GM18909 (cell line): ENCODE data around the gene KCP.

Experiments
- ATAC-seq: cut with Tn5 transposase; IDR thresholded peaks from one replicate; pipeline ENCODE4 v1.9.1; 2021; ENCODE audit warnings: mild to moderate bottlenecking; ENCODE audit not compliant: unreplicated experiment, poor library complexity

Gene KCP

DNA sequence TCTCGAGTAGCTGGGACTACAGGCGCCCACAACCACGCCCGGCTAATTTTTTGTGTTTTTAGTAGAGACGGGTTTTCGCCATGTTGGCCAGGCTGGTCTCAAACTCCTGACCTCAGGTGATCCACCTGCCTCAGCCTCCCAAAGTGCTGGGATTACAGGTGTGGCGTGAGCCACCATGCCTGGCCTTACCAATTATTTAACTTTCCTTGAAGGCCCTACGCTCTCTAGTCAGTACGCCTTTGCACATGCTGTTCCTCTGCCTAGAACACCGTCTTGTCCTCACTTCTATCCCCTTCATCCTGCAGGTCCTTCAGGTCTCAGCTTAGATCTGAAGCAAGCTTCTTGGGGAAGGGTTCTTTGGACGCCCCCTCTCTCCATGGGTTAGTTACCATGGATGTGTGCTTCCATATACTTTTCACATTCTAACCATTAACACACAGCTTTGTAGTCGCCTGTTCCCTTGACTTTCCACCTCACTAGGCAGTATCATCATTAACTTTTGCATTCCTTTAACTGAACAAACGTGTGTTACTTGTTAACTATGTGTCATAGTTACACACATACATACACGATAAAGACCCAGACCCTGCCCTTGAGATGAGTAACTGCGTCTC is 48.4 kb downstream of the KCP start:
- no peak for ATAC-seq

DNA sequence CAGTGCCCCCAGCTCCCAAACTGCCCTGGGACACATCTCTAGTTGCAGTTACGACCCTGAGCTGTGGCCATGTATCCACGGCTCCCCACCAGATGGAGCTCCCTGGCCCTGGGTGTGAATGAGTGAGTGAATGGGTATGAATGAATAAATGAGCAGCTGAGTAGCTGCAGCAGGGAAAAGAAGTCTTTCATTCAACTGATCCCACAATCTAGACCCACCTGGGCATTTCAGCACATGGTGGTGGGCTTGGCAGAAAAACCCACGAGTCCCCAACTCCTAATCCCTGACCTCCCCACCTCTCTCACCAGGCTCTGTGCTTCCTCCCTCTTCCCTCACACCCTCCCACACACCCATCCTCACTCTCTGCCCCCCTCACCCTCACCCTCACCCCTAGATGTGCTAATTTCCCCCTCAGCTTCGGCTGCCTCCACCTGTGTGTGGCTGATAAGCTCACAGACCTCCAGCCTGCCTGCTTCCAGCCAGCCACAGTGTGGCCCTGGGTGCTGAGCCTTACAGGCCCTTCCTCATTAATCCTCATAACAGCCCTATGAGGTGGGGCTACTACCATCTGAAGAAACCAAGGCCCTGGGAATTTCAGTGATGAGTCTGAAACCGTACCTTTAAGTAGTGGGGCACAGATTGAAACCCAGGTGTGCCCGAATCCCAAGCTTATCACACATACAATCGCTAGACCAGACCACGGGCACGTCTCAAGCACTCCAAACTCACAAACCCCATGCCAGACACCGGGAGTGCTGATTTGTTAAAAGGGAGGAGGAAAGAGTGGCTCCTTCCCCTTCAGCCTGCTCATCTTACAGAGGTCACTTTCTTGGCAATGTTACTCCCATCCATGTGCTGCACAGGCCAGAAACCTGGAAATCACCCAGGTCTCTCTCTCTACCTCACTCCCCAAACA is 50.1 kb downstream of the KCP start:
- no peak for ATAC-seq

DNA sequence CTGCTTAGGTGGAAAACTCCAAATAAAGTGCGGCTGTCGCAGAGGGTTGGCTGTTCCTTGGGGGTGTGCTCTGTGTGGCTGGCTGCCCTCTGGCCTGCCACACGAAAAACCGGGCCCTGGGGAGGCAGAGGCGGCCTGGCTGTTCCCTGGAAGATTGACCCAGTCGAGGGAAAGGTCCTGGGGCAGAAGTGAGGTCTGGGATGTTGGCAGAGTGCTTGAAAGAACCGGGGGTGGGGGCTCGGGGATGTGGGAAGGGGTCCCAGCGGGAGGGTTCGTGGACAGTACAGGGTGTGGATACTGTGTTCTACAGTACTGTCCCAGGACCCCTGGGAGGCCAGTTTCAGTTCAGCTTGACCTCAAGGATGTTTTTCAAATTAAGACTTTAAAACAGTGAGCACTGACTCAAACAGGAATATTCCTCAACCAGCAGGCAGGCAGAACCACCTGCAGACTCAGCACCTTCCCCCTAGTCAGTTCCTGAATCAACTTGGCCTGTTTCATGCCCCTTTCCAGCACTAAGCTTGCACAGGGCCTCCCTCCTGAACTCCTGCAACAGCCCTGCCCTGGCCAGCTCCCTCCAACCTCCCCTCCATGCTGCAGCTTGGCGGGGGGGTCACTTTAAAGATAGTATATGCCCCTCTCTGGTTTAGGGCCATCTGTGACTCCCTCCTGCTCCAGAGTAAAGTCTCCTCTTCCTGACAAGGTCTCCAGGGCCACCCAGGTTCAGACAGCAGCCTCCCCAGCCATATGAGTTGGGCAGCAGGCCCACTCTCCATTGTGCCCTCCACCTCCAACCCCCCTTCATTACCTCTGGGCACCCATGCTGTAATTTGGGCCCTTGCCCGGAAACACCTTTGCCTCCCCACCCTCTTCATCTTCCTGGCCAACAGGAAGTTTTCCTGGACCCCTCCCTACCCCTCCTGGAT is 51.0 kb downstream of the KCP start:
- ATAC-seq = no peak

DNA sequence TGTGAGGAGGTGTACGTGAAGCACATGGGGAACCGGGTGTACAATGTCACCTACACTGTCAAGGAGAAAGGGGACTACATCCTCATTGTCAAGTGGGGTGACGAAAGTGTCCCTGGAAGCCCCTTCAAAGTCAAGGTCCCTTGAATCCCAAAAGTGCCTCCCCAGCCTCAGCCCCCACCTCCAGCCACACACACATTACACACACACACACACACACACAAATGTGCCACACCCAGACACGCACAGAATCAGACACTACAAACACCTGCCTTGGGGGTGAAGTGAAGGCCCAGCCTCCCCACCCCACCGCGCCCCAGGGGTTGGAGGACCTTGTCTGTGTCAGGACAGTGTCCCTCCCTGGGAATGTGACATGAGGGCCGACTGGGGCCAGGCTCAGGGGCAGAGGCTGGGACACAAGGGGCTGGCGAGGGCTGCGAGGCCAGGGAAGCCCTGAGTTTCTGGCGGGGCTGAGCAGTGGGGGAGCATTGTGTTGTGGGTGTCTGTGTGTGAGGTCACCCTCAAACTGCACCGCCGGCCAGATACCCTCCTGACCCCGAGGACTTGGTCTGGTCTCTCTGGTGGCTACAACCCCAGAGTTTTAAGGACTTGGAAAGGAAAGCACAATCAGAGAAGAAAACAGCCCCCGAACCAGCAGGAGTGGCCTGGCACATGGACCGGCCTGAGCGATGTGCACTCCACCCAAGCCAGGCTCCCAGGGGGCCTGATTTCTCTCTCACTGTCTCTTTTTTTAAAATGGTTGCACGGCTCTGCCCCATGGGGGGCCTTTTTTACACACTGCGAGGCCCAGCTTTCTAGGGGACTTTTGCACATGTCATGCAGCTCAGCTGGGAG is 51.9 kb downstream of the KCP start:
- no peak for ATAC-seq

GRCh38 chr7:128856001-128856718 is 54.3 kb downstream of the KCP start:
- ATAC-seq = no peak

DNA sequence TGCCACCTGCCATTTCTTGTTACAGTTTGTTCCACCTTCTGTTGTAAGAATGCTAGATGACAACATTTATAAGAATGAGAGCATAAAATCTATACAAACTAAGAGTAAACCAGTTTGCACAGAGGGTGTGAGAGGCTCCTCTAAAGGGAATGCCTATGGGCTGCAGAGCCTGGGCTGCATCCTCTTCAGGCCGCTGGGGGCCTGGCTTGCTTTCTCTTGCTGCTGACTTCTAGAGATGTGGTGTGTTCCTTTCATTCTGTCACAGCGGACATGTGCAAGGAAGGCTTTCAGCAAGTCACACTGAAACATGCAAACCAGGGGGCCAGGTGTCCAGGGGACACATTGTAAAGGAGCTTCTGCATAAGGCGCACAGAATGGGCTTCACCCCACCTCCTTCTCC is 55.0 kb downstream of the KCP start:
- ATAC-seq = no peak

DNA sequence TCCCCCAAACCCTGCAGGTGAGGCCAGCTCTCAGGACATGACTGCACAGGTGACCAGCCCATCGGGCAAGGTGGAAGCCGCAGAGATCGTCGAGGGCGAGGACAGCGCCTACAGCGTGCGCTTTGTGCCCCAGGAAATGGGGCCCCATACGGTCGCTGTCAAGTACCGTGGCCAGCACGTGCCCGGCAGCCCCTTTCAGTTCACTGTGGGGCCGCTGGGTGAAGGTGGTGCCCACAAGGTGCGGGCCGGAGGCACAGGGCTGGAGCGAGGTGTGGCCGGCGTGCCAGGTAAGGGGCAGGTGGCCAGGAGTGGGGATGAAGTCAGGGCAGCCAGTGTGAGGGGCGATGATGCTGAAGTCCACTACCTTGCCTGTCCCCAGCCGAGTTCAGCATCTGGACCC is 56.1 kb downstream of the KCP start:
- ATAC-seq = no peak

DNA sequence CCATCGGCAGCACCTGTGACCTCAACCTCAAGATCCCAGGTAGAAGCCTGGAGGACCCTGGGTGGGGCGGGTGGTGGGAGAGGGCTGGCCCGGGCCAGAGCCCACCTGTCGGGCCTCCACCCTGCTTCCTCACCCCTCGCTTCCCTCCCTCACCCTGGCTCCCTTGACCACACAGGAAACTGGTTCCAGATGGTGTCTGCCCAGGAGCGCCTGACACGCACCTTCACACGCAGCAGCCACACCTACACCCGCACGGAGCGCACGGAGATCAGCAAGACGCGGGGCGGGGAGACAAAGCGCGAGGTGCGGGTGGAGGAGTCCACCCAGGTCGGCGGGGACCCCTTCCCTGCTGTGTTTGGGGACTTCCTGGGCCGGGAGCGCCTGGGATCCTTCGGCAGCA is 56.7 kb downstream of the KCP start:
- no peak for ATAC-seq

- ATAC-seq = no peak
These were observed 57.8 kb downstream of the KCP start for GRCh38 chr7:128852537-128853254.

DNA sequence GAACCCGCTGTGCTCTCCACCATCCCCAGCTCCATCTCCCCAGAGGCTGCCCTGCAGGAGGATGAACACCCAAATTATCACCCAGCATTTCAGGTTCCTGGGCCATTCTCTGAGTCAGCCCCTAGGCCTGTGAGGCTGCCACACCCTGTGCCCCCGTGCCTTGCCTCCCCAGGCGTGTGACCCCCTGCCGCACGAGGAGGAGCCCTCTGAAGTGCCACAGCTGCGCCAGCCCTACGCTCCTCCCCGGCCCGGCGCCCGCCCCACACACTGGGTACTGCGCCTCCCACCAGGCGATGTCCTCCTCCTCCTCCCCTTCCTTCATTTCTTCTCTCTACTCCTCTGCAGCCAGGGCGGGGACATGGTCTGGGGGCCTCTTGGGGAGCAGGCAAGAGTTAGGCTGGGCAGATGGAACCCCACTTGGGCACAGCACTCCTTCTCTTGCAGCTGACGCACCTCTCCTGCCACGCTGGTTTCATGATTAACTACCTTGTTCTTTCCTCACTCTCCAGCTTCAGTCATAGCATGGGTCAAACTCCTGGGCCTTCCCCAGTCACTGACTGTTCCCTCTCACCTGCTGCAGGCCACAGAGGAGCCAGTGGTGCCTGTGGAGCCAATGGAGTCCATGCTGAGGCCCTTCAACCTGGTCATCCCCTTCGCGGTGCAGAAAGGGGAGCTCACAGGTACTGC is 60.6 kb downstream of the KCP start:
- ATAC-seq = no peak

GRCh38 chr7:128849156-128849515 is 61.4 kb downstream of the KCP start:
- no peak for ATAC-seq

DNA sequence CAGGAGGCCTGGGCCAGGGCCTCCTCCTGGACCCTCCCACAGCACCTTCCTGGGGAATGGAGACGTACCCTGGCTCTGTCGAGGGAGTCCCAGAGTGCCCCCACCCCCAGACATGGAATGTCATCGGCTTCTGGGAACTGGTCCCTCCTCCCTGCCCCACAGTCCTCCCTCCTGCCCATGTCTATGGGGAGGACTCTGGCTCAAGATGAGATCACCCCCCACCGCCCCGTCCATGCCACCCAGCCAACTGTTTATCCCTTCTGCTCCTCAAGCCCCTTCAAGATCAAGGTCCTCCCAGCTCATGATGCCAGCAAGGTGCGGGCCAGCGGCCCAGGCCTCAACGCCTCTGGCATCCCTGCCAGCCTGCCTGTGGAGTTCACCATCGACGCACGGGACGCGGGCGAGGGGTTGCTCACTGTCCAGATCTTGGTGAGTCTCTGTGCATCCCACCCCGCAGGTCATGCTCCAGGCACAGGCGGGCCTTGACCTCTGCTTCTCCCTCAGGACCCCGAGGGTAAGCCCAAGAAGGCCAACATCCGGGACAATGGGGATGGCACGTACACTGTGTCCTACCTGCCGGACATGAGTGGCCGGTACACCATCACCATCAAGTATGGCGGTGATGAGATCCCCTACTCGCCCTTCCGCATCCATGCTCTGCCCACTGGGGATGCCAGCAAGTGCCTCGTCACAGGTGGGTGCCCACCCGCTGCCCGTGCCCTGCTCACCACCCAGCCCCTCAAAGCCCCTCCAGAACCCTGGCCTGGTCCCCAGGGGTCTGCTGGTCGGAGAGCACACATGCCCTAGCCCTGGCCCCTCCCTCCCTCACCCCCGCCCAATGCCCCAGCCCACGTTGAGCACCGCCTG is 62.0 kb downstream of the KCP start:
- ATAC-seq = no peak

DNA sequence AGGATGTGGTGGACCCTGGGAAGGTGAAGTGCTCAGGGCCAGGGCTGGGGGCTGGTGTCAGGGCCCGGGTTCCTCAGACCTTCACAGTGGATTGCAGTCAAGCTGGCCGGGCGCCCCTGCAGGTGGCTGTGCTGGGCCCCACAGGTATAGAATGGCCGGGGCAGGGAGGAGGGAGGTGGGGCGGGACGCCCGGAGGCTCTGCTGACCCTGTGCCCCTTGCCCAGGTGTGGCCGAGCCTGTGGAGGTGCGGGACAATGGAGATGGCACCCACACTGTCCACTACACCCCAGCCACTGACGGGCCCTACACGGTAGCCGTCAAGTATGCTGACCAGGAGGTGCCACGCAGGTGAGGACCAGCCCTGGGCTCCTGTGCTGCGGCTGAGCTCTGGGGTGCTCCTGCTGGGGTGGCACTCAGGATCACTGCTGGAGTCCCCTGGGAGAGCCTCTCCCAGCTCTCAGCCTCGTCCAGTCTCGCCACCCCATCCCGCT is 62.7 kb downstream of the KCP start:
- no peak for ATAC-seq

GRCh38 chr7:128846781-128847444 is 63.6 kb downstream of the KCP start:
- no peak for ATAC-seq

GRCh38 chr7:128845987-128846386 is 64.5 kb downstream of the KCP start:
- no peak for ATAC-seq

DNA sequence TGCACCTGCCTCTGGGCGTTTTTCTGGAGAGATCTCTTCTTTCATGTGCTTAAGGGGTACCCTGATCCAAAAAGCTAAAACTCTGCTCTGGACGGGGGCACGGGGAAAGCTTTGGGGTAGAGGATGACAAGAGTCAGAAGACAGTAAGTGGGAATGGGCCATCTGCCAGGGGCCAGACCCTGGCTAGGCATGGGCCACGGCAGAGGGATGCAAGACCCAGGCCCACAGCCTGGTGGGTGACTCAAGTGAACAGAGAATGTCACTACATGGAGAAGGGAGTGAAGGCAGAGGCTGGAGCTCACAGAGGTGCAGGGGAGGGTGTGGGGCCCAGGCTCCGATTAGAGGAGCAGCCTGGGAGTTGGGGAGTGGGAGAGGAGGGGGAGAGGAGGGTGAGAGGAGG is 65.0 kb downstream of the KCP start:
- ATAC-seq = no peak
